GM18867 (cell line): ENCODE results near the gene ANKRD11.
"Not testable (repeated sequence)": the region's sequence is repeated elsewhere in the genome, so short reads cannot be mapped to it uniquely, and the experiment has no call there.

ENCODE experiments used
- ATAC-seq: cut with Tn5 transposase; IDR thresholded peaks from one replicate; pipeline ENCODE4 v1.9.1; 2021; ENCODE audit warnings: mild to moderate bottlenecking, moderate library complexity; ENCODE audit not compliant: unreplicated experiment

The ANKRD11 gene

DNA sequence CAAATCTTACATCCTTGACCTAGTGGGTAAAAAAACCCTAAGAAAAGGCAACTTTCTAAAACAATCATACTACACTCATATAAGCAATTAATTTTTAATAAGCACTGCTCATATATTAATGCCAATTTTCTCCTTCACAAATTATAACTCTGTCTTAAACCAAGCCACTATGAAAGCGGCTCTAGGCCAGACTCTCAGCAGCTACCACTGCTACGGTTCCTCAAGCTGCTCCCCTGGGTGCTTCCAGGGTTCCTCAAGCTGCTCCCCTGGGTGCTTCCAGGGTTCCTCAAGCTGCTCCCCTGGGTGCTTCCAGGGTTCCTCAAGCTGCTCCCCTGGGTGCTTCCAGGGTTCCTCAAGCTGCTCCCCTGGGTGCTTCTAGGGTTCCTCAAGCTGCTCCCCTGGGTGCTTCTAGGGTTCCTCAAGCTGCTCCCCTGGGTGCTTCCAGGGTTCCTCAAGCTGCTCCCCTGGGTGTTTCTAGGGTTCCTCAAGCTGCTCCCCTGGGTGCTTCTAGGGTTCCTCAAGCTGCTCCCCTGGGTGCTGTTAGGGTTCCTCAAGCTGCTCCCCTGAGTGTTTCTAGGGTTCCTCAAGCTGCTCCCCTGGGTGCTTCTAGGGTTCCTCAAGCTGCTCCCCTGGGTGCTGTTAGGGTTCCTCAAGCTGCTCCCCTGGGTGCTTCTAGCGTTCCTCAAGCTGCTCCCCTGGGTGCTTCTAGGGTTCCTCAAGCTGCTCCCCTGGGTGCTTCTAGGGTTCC is 35.8 kb downstream of the ANKRD11 start:
- ATAC-seq = not testable (repeated sequence)

DNA sequence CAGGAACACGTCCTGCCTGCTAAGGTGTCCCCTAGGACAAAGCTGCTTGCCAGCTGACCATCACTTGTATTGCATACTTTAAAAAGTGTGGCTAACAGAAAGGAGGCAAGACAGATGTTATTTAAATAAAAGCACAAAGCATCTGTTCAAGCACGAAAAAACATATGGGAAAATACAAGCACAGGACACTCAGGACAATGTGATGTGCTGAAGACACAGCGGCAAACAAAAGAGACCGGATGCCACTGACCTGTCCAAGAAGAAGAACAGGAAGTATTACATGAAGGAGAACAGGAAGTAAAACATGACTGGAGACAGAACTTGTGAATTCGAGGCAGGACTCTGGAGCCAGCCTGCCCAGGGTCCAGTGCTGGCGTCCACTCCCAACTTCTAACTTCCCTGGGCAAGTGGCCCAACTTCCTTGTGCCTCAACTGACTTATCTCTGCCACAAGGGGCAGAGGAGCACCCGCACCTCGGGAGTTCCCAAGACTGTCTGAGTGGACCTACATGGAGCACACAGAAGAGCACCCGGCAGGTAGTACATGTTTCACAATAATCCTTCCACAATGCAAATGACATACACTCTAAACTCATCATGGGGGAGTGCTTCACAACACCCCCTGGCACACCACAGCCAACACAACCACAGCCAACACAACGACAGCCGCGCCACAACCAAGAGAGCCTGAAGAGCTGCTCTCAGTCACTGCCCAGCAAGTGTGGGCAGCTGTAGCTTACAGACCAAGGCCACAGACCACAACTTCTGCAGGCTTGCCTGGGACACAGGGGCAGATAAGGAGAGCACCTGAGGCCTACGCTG is 36.6 kb downstream of the ANKRD11 start:
- no peak for ATAC-seq

DNA sequence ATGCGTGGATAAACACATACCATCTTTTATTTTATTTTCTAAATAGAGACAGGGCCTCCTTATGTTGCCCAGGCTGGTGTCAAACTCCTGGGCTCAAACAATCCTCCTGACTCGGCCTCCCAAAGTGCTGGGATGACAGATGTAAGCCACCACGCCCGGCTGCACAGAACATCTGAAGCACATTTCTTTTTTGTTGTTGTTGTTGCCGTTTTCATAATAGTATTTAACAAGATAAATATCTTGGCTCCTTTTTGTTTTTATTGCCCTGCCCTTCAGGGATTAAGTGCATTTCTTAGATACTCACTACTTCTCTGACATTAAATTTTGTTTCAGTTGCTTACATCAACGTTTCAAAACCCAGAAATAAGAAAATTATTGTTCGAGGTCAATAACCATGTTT is 37.4 kb downstream of the ANKRD11 start:
- no peak for ATAC-seq

DNA sequence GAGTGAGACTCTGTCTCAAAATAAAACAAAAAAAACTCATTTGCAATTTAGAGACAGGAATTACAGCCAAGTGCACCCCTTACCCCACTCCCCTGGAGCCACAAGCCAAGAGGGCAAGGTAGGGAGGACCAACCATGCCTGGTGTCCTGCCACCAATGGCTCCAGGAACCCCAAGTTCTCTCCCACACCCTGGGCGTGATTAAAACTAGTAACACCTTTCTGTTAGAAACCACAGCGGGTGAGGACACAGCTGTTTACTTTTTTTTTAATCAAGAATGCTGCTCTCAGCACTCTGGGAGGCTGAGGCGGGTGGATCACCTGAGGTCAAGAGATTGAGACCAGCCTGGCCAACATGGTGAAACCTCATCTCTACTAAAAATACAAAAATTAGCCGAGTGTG is 38.1 kb downstream of the ANKRD11 start:
- ATAC-seq = no peak

DNA sequence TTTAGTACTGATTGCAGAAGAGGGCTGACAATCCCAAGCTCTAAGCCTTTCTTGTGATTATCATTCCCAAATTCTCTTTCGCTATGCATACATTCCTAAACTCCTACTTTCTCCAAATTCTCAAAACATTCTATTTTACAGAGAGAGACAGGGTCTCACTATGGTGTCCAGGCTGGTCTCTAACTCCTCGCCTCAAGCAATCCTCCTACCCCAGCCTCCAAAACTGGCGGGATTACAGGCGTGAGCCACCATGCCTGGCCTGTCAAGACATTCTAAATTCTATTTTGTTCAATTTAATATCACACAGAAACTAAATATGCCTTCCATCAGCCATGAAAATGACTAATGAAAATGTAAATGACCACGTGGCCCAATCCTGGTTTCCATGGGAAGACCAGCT is 39.8 kb downstream of the ANKRD11 start:
- no peak for ATAC-seq

DNA sequence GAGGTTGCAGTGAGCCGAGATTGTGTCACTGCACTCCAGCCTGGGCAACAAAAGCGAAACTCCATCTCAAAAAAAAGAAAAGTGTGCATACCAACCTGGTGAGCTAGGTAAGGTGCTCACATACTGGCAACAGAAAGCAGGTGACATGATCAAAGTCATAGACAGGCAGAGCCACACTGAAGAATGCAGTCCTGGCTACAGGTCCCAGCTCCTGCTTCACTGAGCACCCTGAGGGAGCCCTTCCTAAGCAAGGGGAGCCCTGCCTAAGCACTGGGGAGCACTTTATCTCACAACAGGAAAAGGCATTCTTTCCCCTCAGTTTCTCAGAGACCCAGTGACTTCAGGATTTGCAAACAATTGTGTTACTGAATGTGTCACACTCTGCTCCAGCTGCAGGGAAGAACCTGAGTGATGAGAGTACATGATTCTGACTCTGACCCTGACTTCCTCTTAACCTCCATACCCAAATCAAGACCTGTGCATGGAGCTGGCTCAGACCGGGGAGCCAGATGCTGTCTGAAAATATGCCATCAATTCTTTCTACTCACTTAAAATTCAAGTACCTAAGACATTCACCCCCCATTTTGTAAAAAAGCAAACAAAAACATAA is 40.5 kb downstream of the ANKRD11 start:
- no peak for ATAC-seq

DNA sequence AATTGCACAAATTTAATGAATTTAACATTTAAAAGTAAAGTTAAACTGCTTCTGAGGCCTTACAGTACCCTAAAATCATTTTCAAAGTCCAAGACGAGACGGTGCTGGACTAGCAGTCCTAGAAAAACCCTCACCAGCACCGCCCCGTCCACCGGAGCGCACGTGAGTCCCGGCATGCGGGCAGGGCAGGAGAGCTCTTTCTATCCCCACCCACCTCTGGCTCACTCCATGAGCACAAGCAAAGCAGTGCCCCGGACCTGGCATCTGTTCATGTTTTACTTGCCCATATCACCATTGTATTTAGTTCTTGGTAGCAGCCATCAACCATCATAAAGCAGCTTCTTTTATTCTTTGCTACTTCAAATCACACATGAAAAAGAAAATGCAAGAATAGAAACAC is 41.7 kb downstream of the ANKRD11 start:
- ATAC-seq = no peak

DNA sequence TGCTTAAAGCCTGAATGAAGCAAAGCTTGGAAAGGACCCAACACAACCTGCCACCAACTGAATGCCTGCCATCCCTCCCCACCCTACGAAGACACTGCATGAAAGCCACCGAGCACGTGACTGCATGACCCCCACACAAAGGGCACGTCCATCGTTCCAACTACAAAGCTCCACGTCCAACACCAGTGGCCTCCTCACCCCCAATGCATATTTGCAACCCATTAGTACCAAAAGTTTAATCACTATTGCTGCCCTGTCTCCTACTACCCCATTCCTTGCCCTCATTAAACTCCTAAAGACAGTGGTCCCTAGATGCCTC is 43.4 kb downstream of the ANKRD11 start:
- no peak for ATAC-seq

DNA sequence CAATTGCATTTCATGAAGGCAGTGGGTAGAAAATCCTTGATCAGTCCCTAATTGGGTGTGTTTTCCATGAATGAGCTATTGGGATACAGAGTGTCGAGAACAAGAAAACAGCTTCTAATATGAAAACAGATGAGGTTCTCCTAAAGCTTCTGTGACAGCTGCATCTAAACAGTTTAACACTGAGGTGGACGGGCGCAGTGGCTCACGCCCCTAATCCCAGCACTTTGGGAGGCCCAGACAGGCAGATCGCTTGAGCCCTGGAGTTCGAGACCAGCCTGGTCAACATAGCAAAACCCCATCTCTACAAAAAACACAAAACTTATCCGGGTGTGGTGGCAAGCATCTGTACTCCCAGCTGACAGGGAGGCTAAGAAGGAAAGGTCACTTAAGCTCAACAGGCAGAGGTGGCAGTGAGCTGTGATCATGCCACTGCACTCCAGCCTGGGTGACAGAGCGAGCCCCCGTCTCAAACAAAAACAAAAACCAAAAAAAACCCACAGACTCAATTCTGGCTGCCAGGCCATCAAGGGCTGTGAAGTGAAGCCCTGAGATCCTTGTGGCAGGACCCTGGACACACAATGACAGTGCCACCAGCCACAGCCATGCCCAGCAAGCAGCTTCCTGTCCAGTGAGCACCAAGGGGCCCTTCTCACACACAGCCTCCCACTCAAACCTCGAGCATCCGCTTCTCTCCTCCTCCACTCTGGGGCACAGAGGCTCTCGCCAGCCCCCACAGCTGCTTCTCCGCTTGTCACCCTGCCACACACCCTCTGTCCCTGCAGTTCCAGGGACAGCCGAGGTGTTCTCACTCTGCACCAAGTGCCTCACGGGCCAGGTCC is 44.0 kb downstream of the ANKRD11 start:
- no peak for ATAC-seq

DNA sequence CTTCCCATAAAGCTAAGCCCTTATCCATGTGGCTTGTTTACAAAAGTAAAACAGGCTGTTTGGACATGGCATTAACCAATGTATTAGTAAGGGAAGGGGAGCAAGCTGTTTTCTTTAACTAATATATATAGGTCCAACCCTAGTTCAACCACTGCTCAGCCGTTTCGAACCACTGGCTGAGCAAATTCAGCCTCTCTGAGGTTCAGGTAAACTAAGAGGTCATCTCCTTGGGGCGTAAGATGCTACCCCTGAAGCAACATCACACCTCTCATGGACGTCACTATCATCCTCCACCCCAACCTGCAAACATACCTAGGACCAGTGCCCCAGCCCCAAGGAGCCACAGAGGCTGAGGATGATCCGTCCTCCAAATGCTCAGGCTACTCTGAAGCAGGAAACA is 45.2 kb downstream of the ANKRD11 start:
- ATAC-seq = no peak

DNA sequence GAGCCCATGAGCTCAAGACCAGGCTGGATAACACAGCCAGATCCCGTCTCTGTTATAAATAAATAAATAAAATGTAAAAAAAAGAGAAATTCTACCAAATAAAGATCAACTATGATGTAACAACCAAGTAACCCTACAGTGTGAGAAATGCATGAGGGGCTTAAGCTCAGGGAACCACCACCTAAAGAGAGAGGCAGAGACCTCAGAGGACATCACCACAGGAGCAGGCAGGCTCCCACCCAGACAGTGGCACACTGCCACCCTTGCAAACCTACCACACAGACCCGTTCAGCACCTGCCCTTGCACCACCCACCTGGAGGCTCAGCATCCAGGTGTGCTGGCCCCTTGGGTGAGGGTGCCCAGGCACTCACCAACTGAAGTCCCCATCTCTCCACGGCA is 45.6 kb downstream of the ANKRD11 start:
- ATAC-seq = no peak

DNA sequence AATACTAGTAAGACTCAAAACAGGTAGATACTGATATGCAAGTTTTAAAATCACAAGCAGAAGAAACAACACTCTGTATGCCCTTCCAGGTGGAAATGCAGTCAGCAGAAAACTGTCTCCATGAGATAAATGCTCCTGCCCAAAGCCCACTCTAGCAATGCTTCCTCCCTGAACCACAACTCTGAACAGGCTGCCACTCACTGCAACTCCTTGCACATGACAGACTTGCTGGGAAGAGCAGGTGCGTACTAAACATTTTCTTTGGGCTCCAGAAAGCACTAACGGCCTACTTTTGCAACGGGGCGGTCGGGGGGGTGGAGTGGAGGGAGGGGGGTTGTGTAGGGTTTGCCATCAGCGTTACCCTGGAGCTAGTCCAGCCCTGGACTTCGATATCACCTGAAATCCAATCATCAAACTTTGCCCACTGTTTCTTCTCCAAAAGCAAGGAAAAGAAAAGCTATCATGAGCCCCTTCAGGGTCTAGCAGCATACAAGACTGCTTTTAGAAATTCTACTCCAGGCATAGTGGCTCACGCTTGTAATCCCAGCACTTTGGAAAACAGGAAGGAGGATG is 46.1 kb downstream of the ANKRD11 start:
- no peak for ATAC-seq

DNA sequence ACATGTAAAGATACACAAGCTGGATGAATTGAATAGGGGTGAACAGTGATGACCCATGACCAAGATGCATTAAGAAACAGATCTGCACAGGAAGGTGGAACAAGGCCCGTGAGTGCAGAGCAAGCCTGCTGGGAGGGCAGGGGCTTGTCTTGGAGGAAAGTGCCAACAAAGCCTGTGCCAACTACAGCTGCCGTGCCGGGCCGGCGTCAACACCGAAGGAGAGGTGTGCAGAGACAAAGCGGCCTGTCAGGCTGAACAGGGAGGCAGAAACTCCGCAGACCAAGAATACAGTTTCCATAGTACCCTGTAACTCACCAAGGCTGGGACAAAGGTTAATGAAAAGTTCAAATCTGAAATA is 46.7 kb downstream of the ANKRD11 start:
- ATAC-seq = no peak

DNA sequence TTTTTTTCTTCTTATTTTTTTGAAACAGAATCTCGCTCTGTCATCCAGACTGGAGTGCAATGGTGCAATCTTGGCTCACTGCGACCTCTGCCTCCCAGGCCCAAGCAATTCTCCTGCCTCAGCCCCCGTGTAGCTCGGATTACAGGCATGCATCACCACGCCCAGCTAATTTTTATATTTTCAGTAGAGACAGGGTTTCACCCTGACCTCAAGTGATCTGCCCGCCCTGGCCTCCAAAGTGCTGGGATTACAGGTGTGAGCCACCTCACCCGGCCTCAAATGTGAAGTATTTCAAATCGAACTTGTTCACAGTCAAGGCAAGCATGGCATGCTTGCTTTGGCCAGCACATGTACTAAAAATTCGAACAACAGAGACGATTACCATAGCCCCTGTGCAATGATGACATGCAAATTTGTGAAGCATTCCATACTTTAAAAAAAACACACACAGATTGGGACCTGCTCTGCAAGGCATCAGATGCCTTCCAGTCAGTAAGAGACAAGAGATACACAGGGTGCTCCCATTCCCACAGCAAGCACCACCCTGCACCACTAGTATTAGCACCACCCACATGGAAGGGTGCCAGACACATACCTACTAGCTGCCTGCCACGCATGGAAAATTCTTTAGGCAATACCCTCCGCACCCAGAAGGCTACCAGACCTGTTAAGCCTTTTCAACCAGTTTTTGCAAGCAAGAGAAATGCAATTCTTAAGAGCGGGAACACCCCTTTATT is 47.2 kb downstream of the ANKRD11 start:
- ATAC-seq = no peak

DNA sequence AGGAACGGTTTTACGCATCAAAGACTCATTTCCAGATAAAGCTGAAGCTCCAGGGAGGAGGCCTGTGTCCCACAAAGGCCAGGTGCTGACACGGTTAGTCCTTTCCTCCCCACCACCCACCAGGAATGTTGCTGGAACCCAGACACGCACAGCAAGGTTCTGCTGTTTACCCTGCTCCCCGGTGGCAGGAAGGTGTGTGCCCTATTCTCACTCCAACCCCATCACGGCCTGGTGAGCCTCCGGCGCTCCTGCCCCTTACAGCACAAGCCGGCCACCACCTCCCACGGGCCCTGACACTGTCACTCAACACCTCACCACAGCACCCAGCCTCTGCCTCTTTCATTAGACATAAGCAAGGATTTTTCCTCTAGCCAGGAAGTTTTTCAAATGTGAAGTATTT is 47.8 kb downstream of the ANKRD11 start:
- ATAC-seq = no peak

DNA sequence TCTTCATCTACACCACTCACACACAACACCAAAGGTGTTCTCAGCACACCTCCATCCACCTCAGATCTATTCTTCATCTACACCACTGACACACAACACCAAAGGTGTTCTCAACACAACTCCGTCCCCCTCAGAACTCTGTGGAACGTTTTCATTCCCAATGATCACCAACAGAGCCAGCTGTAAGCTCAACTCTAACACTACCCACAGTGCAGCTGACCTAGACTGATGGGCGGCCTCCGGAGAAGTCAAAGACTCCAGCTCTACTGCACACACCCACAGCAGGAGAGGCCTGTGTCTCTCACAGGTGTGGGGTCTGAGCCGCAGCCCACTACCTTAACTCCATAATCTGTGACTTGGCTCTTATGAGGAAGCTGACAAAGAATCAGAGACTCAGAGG is 50.7 kb downstream of the ANKRD11 start:
- no peak for ATAC-seq

DNA sequence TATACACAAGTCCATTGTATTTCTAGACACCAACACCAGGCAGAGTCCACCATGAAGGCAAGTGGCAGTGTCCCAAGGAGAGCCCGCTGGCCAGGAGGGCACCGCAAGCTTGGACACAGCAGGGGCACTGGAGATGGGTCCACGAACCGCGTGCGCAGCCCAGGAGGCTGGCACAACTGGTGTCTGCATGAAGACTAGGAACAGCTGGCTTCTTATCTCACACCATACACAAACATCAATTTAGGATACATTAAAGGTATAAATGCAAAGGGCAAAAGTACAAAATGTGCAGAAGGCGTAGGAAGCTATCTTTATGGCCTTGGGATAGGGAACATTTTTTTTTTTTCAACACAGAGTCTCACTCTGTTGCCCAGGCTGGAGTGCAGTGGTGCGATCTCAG is 52.4 kb downstream of the ANKRD11 start:
- no peak for ATAC-seq

DNA sequence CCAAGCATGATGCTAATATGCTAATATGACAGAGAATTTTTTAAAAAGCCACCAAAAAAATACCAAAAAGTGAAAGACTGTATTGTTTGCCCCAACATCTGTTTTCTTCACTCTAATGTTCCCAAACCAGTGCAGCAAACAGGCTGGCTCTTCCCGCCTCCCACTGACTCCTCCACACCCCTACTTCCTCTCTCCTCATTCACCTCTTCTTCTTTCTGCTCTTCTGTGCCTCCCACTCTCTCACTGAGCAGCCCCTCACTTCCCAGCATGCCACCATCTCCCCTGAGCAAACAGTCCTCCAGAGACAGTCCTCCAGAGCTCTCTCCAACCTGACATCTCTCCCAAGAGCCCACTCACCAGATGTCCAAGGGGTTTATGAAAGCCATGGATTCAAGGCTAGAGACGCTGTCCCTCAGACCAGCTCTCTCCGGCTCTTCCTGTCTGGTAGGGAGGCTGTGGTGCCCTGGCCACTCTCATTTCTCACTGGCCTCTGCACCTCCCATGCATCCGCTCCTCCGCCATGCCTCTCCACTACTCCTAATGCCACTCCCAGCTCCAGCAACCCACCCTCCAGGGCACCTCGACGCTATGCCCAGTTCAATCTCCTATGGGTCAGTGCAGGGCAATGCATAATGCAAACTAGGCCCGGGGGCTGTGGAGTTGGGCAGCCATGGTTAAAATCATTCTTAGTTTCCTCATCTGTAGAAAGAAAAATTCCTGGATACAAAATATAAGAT is 52.9 kb downstream of the ANKRD11 start:
- no peak for ATAC-seq

DNA sequence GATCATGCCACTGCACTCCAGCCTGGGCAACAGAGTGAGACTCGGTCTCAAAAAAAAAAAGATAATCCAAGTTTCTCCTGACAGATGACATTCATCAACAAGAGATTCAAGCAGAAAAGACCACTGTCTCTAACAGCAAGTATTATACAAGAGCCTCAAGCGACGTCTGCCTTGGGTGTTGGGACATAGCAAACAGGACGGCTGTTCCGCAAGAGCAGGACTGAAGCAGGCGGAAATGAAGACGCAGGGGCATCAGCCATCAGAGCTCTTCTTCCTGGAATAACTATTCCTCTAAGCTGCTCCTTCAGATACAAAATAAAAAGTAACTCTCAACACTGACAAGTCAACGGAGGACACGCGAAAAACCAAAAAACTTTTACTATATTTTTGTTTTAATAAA is 54.0 kb downstream of the ANKRD11 start:
- ATAC-seq = no peak

DNA sequence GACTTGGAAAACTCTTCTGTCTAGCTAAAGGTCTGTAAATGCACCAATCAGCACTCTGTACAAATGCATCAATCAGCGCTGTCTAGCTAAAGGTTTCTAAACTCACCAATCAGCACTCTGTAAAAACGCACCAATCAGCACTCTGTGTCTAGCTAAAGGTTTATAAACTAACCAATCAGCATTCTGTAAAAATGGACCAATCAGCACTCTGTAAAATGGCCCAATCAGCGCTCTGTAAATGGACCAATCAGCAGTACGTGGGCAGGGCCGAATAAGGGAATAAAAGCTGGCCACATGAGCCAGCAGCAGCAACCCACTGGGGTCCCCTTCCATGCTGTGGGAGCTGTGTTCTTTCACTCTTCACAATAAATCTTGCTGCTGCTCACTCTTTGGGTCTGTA is 55.3 kb downstream of the ANKRD11 start:
- ATAC-seq = not testable (repeated sequence)
